Esophagus mucosa (tissue), 1 donor: ENCODE results near the gene USP12. TPM values are rescaled to one million over a fixed set of nuclear protein-coding genes. Genes with fewer than 3 reads are reported as not detected.
"Not testable (repeated sequence)": the region's sequence is repeated elsewhere in the genome, so short reads cannot be mapped to it uniquely, and the experiment has no call there.

Experiments used
- ATAC-seq: fragments of 200-7000 bp; cut with Tn5 transposase; one replicate; pipeline ENCODE4 v1.9.1; 2020
- total RNA-seq: library from RNA; stranded (reverse); gene quantifications from one replicate; pipeline ENCODE4 v1.2.4, GENCODE V29; 2023
- donor health status: DM: yes; HTN: yes; CAD: no.

Gene USP12
- total RNA-seq, 1 donor from 2014 or later = 7.1 TPM

DNA sequence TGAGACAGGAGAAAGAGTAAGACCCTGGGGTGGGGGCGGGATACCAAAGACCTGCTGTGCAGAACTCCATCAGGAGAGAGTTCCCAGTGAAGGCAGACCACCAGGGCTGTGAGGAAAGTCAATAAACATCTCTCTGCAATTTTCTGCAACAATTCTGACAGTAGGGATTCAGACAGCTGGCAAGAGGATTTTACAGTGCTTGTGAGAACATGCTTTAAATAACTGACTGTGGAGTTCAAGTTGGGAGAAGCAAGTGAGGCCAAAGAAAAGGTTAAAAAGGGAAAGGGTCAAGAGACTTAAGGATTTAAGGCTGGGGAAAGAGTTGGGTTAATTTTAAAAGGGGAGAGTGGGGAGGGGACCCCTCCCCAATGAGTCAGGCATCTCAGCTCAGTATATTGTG, 98.4 kb downstream of the USP12 start:
- no peak for ATAC-seq

DNA sequence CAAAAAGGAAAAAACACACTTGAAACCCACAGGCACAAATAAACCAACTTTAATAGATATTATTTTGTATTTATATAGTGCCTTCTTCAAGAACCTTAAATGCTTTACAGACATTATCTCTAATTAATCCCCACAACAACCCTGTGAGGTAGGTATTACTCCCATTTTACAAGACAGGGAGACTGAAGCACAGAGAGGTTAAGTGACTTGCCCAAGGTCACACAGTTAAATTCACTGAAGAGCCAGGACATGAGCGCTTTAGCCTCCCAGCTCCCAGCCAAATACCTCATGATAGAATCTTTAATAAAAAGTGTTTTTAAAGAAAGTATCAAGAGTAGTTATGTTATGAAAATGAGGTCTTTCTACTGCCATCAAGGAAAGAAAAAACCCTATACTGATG, 105.5 kb downstream of the USP12 start:
- not testable (repeated sequence) for ATAC-seq

DNA sequence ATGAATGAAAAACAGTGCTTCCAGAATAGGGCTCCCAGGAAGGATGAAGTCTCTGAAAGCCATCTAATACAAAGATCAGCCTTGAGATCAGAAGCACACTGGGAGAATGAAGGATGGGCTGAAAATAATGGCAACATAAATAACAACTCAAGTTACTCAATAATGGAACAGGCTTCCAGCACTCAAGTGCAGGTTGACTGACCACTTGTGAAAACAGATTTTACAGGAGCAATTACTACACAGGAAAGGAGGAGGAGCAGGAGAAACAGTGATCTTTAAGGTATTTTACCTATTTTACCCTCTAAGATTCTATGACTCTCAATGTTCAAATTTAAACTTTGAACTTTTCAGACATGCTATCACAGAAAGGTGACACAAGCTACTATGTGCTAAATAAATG, 106.0 kb downstream of the USP12 start:
- ATAC-seq = no peak

DNA sequence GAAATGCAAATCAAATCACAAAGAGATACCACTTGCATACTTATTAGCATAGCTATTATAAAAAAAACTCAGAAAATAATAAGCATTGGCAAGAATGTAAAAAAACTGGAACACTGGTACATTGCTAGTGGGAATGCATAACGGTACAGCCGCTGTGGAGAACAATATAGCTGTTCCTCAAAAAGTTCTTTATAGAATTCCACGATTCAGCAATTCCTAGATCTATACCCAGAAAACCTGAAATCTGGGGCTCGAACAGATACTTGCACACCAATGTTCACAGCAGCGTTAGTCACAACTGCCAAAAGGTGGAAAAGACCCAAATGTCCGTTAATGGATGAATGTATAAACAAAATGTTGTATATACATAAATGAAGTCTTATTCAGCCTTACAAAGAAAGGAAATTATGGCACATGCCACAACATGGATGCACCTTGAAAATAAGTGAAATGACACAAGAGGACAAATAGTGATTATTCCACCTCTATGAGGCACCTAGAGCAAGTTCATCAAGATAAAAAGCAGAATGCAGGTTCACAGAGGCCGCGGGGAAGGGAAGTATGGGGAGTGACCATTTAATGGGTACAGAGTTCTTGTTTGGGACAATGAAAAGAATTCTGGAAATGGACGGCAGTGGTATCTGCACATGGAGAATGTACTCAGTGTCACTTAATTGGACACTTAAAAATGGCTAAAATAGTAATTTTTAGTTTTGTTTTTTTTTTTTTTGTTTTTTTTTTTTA, 107.2 kb downstream of the USP12 start:
- ATAC-seq = no peak

DNA sequence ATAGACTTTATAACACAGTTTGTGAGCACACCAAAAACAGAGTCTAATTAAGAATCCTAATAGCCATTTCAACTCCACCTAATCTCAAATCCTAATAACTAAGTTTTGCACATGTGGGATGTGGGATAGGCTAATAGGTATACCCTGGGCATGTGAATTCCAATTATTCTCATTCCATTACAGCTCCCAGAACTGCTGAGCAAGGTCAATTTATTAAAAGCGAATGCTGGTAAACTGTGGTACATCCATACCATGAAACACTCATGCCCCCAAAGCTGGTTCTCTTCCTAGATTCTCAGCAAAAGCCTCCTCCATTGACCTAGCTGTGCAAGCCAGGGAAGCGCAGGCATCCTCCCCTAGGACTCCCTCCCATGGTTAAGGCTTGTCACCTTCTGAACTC, 113.8 kb downstream of the USP12 start:
- ATAC-seq = no peak

DNA sequence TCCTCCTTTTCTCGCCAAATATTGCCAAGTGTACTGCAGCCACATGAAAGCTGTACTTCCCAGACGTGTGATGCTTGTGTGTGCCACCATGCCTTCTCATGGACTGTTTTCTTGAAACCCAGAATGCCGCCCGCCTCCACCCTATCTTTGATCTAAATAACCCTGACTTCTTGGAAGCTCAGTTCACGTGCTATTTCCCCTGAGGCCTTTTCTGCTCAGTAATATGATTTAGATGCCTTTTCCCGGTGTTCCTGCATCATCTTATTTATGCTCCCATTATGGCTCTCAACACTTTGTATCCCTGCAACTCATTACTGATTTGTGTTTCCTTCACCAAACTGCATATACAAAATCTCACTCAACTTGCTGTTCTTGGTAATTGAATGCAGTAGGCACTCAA, 116.1 kb downstream of the USP12 start:
- no peak for ATAC-seq

DNA sequence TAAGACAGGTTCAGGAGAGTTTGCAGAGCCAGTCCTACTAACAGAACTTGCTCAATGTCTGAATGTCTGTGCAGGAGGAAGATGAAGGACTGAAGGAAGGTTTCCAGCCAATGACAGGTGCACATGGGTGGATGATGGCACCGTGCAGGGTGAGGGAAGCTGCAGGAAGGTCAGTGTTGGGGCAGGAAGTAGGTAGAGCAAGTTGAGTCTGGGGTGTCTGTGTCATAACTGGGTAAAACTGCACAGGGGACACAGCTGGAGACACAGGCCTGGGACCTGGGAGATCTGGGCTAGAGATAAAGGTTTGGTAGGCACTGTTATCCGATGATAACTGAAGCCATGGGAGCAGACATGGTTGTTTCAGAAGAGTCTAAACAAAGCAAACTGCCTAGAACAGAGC, 116.9 kb downstream of the USP12 start:
- peak; percentile 70 for ATAC-seq

DNA sequence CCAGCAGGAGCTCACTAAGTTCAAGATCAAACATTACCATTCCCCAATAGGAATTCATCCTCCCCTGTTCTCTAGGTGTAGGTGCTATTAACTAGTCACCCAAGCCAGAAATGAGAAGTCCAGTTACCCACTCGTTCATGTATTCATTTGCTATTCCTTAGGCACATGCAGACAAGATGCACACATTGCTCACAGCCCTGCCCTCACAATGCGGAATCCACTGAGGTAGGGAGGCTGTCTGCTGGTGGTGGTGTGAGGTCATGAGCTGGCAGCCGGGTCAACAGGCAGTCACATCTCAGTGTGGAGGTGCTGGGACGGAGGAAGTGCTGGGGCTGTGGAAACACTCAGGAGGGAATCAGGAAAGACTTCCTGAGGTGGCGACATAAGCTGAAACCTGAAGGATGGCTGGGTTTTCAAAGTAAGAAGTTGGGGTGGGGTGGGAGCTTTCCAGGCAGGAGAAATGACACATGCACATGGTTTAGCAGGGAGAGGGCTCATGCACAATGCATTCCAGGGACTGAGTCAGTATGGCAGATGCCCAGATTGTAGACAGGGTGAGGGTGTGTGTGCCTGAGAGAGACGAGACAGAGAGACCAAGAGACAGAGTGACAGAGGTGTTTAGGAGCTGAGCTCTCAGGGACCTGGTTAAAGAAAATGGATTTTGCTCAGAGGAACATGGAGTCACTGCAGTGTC, 117.6 kb downstream of the USP12 start:
- peak; percentile 93 for ATAC-seq

DNA sequence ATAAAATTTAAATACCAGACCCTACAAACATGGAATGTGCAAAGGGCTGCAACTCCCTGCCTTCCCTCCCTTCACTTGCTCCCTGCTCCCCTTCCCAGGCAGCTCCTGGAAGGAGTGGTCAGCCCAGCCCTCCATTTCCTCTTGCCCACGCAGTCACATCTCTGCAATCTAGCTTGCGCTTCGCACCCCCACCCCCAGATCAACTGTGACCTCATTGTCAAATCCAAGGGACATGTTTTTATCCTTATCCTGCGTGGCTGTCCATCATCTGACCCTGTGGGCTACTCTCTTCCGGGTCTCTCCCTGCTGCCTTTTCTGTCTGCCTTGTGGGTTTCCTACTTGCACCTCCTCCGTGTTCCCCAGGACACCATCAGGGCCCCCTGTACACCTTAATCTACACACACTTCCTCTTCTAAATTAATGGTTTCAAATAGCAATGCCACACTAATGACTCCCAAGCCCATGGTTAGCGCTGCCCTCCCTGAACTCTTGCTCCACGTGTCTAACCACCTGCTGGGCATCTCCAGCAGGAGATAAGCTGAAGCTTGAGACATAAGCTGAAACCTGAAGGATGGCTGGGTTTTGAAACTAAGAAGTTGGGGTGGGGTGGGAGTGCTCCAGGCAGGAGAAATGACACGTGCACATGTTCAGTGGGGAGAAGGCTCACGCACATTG, 118.3 kb downstream of the USP12 start:
- ATAC-seq = no peak

DNA sequence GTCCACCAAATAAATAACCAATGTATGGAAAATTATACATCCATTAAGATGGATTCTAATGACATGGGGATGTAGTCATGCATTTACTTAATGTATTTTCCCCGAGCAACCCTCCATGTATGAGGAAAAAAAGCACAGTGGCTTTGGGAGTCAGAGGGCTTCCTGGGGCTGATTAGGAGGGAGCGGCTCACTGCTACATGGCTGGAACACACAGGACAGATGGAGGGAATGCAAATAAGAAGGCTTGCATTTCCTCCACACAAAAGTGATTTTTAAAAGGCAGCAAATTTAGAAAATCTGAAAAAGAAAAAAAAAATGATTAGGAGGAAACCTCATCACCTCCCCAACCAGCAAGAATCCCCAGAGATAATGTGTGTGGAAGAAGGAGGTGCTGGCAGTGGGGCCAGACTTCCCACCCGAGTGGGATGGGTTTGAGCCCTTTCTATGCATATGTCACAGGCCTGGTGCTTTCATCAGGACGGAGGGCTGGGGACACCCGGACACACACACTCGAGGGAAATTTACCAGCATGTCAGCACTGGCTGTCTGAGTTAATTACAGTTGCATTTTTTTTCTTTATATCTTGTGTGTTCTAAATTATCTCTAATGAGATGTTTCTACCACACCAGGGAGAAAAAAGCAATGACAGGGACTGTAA, 118.9 kb downstream of the USP12 start:
- no peak for ATAC-seq

DNA sequence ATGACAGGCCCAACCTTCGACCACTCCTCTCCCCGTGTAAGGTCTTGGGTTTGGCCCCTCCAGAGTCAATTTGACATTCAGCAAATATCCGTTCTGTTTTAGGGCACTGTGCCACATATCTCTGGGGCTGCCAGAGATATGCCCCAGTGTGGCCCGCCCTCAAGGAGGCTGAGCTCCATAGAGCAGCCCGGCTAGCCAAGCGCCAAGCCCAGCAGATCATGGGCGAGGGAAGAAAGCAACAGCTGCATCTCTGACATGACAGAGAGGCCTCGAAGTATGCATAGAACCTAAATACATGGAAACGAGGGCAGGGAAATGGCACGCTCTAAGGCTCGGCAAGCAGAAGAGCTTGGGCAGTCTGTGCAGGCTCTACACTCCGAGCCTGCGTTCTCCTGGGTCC, 124.5 kb downstream of the USP12 start:
- no peak for ATAC-seq

DNA sequence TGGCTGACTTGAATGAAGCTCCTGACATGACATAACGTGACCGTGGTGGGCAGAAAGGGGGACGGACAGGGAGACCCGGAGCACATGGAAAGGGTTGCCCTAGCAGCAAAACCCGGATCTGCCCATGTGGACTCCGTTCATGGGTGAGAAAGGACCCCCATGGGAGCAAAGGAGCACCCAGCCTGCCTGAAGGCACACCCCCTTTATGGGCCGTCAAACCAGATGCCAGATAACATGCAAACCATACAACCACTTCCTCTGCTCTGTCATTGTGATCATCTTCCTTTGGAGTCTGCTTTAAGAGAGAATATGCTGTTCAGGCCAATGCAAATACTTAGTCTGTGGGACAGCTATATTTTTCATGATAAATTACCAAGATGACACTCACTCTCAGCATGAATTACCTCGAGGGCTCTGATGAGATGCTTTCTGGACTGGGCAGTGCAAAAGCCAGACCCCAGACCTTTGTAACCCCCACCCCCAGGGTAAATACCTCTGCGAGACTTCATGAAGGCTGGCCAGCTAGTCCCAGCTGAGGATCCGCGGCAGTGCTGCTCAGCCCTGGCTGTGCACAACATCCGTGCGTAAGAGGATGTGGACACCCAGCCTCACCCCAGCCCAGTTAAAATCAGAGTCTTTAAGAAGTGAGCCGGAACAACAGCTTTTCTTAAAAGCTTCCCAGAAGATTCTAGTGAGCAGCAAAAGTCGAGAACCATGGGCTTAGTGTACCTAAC, 126.6 kb downstream of the USP12 start:
- peak; percentile 36 for ATAC-seq

DNA sequence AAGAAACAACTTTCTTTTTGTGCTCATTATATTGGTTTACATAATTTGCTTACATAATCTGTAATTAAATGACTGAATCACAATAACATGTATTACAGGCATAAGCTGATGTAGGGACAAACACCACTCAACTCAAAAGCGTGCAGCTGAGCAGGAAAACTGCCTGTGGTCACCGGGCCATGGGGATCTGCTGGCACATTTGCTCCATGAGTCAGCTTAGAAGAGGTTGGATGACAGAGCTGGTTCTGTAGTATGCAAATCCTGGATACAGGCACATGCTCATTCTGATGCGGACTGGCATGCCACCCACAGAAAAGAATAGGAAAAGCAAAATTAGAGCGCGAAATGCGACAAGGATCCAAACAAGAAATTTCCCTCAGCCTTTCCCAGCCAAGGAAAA, 128.6 kb downstream of the USP12 start:
- peak; percentile 86 for ATAC-seq

DNA sequence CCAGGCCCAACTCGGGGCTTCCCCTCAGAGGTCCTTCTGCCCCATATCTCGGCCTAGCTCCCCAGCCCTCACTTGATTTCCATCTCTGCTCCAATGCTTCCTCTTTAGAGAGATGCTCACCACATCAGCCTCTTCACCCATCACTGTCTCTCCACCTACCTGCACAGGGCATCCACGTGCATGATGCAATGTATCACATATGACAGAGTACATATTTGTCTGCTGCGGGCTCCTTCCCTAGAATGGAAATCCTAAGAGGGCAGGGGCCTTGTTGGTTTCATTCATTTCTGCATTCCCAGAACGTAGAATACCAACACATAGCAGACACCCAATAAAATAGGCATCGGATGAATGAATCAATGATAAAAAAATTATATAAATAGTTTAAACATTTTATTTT, 130.3 kb downstream of the USP12 start:
- ATAC-seq = no peak

DNA sequence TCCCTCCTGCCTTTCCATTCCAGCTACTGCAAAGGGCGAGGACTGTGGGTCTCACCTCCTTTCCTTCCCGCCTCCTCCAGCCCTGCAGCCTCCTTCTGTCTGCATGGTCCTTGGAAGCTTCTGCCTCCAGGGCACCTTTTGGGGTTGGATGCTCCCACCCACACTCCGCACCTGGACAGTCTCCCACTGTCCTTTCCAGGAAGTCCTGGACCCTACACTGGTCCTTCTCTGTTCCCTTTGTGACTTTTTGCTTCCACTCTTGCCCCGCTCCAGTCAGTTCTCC, 130.8 kb downstream of the USP12 start:
- no peak for ATAC-seq

DNA sequence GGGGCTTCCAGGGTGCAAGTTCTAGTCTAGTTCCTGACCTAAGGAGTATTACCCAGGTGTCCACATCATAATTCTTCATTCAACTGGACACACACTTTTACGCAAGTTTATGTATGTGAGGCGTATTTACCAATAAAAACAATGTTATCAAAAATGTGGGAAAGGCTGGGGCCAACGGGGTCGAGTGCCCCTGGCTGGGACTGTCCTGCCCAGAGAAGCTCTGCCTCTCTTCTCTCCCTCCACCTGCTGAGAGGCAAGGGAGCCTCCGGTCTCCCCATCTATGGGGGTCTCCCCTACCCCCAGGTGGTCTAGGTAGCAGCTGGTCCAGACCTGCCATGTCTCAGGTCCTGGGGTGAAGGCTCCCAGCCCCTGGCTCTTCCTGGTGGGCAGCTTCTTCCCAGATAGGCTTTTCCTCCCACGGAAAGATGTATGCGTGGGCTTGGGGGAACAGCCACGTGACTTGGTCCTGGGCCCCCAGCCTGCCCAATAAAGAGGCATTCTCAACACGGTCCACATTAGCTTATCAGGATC, 132.4 kb downstream of the USP12 start:
- no peak for ATAC-seq

DNA sequence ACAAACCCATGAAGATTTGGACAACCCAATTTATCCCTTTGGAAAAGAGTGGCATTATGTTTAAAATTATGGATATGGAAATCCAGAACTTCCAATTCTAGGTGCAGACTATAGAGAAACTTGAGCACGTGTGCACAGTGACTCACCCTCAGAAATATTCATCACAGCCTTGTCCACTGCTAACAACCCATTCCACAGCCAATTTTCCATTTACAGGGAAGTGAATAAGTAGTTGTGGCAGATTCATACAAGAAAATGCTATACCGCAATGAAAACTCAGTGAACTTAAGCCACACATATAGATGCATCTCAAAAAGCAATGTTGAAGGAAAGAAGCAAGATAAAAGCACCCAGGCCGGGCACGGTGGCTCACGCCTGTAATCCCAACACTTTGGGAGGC, 133.3 kb downstream of the USP12 start:
- peak; percentile 27 for ATAC-seq

DNA sequence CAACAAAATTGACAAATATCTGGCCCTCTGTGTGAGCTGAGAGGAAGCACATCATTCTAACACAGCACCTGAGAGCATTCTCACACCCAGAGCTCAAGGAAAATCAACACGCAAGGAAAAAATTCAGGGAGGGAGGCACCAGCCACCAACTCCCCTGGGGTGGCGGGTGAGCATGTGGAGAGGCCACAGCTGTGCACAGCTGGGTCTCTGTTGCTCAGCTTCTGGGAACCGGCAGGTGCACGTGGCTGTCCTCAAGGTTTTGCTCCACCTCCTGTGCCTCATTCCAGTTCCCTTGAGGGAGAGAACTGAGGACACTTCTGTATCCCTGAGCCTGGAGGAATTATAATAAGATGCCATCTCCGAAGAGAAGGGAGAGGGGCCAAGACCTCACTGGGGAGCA, 134.0 kb downstream of the USP12 start:
- no peak for ATAC-seq

DNA sequence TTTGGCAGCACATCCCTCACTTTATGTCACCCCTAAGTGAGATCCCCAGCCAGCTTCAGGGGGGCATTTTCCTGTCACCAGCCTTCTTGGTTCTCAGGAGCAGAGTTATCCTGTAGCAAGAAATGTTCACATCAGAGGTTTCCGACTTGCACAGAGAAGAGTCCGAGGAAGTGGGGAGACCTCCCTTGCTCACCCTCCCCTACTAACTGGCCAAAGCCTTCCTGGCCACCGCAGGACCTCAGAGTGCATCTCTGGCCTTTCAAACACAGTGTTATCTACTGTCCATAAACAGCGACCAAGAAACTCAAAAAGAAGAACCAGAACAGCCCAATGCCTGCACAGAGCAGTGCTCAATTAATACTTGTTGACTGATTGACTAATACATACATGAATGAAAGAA, 134.4 kb downstream of the USP12 start:
- no peak for ATAC-seq

DNA sequence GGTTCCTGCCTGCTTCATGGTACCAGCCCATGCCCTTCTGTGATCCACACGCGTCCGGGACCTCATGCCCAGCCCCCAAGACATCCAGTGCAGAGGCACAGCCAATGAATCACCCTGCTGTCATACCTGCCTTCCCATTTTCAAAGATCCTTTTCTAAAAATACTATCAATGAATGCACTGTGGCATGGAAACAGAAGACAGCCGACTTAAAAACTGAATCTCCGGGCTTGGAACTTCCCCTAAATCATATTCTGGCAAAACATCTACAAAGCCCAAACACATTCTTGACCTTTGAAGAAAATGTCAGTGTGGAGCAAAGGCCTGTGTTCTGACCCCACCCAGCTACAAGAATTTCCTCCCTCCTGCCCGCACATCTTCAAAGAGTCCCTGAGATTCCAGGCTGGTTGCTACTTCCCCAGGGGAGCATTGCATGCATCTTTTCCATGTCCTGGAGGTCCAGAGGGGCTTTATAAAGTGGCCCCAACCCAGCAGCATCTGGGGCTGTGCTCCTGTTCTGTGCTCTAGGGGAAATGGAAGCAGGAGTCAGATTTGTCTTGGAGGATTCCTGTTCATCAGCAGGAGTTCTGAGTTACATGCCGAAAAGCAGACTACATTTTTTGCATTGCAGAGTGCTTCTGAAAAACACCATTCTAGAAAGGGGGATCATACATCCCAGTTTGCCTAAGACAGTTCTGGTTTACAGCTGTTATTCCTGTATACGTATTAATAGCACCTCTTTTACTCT, 135.2 kb downstream of the USP12 start:
- ATAC-seq = peak; percentile 40

DNA sequence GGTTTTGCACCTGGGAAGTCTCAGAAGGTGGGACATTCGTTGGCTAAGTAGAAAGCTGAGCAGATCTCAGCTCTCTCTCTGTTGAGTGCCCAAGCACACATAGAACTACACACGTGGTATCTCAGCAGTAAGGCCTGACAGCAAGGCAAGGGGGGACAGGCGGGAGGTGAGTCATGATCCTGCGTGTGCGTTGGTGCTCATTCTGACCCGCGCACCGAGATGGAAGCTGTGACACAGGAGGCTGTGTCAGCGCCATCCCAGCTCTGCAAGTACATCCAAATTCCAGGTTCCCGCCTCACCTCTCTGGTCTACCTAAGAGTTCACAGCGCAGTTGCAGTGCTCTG, 135.7 kb downstream of the USP12 start:
- peak; percentile 40 for ATAC-seq

DNA sequence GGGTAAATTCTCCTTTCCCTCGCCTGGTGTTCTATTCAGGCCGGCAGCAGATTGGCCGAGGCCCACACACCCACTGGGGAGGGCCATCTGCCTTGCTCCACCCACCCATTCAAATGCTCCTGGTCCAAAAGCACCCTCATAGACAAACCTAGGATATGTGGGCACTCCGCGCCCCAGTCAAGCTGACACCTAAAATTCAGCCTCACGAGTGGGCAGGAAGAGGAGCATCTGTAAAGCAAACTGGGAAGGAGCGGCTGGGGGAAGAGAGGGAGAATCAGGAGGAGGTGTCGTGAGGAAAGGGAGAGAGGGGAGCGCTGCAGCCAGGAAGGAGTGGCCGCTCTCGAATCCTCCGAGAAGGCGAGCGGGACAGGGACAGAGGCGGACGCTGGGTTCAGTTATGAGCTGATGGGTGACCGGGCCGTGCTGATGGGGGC, 136.9 kb downstream of the USP12 start:
- ATAC-seq = no peak
